ENCODE measurements around the gene FRMD4B.
"Not testable (repeated sequence)": the region's sequence is repeated elsewhere in the genome, so short reads cannot be mapped to it uniquely, and the experiment has no call there.

Gene FRMD4B

DNA sequence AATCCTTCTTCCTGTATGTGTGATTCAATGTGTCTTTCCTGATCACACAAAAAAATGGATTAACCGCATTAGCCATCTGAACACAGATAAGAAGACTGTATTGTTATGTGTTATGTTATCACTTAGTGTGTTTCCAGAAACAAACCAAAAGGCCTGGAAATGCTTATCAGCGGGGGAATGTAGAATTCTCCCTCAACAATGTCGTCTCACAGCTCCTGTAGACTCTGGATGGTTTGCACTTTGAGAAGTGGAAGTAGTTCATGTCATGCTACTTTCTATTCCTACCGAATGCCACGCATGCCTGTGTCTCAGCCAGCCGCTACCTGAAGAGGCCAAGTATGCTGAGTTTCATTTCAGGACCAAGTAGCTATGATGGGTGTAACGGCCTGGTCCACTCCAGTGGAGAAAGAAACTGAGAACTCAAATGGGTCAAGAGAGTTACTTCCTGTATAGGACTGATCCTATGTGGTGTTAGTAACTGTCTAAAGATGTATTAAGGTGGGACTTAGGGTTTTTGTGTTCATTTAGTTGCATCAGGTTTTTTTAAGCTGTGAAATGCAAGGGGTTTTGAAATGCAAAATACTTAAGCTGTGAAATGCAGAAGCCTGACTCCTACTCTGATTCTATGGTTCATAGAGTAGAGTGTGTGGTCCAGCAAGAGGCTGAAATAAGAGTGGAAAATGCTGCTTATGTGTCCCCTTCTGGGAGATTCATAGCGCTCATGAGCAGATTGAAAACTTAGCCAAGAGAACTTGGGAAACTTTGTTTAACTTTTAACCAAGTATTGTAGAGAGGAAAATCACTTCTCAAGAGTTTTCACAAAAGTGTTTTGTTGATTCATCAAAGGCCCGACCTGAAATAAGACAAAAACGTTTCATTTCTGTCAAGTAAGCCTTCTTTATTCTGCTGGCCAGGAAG is 145.0 kb downstream of the FRMD4B start:
- no peak for DNase-seq

DNA sequence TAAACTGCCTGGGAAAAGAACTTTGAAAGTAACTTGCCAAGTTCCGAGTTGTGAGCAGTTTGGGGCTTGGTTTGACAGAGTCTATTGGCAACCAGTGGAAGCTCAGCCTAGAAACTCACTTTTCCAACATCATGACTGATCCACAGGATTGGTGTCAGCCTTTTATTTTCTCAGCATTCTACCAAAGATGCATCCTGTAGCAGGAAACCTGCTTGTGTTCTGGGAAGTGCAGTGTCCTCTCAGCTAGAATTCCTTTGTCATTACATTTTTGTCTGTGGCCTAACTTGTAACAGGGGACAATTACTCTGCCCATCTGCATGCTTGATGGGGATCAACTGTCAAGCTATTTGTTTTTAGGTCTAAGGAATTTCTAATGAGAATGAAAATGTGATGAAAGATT is 146.8 kb downstream of the FRMD4B start:
- no peak for DNase-seq

DNA sequence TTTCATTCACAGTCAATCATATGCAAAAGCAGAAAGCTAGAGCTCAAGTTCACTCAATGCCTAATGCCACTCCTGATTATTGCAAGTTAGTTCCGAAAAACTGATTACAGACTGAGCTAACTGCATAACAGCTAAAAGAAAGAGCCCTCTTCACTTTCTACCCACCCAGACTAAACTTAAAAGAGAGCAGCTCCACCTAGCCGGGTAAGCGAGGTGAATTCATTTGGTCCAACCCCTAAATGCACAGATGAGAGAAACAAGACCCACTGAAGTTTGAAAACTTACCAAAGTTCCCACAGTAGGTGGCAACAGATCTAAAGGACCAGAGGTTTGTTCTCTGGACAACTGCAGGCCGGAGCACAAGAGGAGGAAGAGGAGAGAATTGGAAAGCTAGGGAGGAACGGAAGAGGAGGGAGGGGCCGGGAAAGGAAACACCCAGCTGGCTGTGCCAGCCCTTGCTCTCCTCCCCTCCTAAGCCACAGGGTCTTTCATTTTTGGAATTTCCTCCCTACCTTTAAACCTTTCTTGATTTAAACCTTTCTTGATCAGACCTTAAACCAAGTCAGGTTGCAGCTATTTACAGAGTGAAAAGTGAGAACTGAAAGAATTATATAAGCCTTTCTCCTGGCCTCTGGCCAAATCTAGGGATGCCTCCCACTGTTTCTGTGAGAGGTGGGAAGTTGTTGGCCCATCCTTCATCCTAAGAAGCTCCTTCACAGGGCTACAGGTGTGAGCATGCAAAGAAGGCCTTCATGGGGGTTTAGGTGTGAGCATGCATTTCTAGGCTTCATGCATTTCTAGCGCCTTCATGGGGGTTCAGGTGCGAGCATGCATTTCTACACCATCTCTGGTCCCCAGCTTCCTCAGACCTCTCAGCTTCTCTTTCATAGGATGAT is 148.8 kb downstream of the FRMD4B start:
- no peak for DNase-seq

DNA sequence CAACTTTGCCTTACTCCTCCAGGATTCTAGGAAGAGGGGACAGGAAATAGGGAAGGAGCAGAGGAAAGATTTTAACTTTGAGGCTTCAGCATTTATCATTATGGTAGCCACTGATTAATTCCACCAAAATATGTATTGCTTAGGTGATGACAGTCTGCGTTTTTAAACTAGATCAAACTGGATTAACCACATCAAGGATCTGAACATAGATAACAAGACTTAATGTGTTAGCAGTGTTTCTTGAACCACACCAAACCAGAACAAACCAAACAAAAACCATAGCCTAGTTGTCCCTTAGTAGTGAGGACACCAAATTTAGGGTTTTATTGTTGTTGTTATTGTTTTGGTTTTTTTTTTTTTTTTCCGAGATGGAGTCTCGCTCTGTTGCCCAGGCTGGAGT is 150.0 kb downstream of the FRMD4B start:
- no peak for DNase-seq

DNA sequence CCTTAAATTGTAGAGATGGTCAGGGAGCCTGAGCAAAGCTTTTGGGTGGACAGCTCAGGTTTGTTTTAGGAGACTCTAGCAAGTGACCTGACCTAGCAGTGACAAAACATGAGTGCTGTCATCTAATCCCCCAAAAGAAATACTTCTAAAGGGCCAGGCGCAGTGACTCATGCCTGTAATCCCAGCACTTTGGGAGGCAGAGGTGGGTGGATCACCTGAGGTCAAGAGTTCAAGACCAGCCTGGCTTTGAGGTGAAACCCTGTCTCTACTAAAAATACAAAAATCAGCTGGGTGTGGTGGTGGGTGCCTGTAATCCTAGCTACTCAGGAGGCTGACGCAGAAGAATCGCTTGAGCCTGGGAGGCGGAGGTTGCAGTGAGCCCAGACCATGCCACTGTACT is 150.7 kb downstream of the FRMD4B start:
- DNase-seq = not testable (repeated sequence)

DNA sequence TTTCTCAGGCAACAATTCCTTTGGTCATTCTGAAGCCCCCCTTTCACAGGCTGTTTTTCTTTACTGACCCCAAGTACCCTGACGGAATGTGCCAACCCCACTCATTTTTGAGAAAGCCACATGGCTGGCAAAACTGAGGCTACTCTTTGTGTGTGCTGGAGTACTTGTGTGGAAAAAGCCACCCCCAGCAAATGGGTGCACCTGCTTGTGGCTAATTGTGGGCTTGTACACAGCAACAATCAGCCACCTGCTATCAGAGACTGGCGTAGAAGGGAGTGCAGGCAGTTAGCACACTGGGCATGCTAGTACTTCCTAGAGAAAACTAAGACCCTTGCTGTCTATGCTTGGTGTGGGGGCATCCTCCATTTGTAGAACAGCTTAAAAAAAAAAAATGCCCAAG is 153.4 kb downstream of the FRMD4B start:
- DNase-seq = no peak

DNA sequence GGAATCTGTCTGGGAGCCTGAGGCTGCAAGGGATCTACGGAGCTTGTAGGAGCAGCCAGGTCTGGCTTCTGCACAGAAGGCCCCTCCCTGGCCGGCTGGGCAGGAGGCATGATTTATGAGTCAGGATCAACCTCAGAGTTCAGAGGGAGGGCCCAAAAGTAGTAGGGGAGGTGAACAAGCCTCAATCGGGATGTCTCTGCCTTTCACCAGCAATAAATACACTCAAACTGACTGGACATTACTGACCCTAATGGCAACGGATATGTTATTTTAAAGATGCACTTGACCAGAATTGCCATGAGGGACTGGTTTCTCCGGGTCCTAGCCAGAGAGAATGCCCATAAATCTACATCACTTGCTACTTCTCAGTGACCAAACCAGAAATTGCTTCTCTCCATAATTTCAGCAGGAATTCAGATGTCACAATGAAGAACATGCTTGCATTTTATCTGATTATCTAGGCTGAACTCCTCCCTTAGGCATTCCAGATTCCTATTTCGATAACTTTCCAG is 153.9 kb downstream of the FRMD4B start:
- DNase-seq = no peak

DNA sequence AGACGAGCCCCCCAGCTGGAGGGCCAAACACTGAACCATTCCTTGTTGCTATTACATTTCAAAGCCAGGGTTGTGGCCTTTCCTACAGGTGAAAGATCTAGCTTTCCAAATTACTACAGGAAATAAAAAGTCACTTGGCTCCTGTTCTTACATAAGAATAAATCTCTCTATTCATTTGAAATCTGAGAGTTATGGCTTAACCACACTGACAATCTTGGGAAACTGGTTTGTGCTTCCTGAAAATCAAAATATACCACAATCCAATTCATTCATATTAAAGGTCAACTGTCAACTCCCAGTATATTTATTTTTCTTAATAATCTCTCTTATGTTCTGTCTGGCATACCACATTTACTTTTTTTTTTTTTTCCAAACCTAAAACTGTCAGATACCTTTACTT is 159.8 kb downstream of the FRMD4B start:
- DNase-seq = no peak

DNA sequence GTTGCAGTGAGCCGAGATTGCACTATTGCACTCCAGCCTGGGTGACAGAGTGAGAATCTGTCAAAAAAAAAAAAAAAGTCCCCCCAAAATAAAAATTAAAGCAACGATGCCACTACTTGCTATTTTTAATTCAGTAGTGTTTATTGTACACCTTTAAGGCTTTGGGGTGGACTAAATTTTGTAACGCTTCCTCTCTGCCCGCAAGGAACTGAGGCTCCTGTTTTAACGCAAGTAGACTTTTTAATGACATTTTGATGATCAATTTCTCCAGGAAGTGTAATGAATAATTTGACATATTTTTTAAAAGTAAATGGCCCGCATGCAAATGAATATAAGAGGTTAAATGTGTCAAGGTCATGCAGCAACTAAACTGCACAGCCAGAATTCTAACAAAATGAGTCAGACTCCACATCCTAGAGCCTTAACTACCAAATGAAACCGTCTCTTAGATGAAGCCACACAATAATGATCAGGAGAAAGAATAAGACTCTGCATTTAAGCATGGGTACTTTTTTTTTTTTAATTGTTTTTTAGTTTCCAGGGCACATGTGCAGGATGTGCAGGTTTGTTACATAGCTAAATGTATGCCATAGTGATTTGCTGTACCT is 166.7 kb downstream of the FRMD4B start:
- DNase-seq = no peak

DNA sequence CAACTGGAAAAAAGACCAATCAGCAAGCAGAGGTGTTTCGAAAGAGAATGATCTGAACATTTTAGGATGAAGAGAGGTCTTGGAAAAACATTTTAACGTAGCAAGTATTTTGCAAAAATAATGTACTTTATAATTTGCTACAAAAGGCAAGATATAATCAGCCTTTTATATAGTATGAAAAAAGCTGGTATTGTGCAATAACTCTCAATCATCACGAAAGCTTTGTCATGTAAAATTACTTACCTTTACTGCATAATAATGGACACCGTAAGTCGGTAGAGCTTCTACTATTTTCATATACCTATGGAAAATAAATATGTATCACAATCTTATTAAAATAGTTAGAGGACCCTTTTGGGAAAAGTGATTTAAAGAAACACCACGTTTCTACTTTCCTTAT is 167.8 kb downstream of the FRMD4B start:
- DNase-seq = no peak

DNA sequence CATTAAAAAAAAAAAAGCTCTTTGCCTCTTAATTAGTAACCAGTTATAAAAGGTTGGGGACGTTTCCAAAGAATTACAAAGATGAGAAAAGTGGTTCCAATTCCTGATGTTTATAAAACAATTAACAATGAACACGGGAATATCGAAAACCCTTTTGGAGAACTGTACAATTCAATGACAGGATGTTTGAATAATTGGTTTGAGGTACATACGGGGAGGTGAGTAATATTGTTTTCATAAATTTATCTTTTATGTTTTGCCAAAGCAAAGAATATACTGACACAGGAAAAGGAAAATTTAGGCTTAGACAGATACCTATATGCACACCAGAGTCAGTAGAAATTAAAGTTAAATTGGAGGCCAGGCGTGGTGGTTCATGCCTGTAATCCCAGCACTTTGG is 168.9 kb downstream of the FRMD4B start:
- no peak for DNase-seq

DNA sequence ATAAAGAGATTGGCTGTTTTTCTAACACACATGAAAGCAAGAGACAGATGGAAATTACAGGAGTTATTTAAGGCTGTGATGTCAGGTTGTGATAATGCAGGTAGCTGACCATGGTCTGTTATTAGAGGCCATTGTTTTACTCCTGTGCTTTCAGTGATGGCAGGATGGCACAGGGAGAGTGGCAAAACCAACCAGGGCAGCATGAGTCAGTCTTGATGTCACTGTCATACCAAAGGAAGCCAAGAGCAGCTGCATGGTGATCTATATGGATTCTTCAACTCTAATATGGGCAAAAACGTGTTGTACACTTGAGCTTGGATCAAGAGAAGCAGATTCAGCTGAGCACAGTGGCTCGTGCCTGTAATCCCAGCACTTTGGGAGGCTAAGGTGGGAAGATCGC is 171.6 kb downstream of the FRMD4B start:
- no peak for DNase-seq

DNA sequence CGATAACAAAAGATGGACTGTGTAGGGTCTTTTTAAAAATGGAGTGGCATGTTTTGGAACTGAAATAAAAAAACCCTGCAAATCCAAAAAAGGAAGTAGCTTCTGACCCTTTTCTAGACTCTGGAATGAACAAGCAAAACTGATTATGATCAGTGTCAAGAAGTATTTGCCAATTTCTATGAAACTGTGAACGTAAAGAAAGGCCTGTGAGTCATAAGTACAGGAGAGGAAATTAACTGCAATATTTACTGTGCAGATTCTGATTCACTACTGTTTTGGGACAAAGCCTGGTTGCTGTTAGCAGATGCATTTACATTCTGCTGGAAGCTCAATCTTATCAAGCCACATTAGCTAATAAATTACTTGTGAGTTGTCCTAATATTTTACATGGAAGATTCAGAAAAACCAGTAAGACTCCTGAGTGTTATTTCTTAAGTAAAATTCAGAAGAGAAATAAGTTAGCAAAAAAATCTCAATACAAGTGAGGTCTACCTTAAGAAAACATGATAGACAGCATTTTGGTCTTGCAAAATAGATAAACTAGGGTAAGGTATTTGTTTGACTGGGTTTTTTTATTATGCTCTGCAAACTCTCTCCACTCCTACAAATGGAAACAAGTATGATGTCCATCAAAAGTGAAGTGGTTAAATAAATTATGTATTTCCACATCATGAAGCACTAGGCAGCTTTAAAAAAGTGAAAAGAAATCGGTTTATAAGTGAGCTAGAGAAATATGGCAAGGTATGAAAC is 173.3 kb downstream of the FRMD4B start:
- no peak for DNase-seq

DNA sequence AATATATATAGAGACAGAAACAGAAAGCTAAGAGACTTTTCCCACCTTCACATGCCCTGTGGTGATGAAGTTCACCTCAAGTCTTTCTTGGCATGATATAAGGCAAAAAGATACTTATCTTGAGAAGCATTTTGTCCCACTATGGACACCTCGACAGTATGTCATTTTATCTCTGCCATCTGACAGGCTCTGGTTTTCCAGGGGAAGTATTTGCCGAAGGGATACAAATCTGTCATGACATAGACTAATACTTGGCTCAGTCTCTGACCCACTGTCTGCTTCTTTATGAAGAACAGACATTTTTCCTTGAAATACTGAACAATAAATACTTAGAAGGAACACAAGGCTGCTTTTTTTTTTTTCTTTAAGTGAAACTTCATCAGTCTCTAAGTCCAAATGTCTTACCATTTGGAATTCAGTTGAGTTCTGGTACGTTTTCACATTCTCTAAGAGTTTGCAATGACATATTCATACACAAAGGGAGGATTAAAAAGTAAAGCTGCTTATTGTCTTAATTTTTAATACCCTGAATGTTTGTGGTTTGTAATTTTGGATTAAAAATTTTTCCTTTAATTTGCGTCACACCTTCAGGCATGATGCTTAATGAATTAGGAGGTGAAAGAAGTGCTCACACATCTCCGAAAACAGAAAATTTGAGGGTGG is 175.7 kb downstream of the FRMD4B start:
- no peak for DNase-seq

DNA sequence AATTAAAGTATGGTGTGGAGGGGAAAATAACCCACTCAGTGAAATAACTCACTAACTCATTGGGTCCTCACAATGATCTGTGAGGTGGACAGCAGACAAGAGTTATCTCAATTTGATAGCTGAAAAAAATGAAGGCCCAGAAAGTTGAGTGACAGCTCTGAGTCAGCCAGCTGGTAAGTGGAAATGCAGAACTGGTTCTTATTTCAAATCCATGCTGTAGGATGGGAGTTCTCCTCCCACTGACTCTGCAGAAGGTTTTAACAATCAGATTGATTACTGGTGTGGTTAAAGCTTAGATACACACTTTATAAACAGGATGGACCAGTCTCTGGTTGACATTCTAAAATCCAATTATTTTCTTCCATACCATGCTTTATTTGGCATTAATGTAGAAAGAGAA is 176.5 kb downstream of the FRMD4B start:
- no peak for DNase-seq

DNA sequence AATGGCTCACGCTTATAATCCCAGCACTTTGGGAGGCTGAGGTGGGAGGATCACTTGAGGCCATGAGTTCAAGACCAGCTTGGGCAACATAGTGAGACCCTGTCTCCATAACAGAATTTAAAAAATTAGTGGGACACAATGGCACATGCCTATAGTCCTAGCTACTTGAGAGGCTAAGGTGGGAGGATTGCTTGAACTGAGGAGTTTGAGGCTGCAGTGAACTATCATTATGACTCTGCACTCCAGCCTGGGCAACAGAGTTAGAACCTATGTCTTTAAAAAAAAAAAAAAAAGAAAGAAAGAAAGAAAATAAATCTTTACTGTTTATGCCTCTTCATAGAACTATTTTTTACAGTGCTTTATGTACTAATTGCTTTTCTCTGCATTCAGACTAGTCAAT is 178.9 kb downstream of the FRMD4B start:
- DNase-seq = no peak

DNA sequence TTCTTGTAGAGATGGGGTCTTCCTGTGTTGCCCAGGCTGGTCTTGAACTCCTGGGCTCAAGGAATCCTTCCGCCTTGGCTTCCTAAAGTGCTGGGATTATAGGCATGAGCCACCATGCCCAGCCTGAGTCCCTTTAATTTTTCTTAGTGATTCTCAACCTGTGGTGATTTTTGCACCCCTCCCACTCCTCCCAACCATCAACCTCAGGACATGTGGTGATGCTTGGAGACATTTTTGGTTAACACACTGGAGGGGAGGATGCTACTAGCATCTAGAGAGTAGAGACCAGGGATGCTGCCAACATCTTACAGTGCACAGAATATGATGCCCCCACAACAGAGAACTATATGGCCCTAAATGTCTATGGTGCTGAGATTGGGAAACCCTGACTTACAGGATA is 180.5 kb downstream of the FRMD4B start:
- DNase-seq = no peak

DNA sequence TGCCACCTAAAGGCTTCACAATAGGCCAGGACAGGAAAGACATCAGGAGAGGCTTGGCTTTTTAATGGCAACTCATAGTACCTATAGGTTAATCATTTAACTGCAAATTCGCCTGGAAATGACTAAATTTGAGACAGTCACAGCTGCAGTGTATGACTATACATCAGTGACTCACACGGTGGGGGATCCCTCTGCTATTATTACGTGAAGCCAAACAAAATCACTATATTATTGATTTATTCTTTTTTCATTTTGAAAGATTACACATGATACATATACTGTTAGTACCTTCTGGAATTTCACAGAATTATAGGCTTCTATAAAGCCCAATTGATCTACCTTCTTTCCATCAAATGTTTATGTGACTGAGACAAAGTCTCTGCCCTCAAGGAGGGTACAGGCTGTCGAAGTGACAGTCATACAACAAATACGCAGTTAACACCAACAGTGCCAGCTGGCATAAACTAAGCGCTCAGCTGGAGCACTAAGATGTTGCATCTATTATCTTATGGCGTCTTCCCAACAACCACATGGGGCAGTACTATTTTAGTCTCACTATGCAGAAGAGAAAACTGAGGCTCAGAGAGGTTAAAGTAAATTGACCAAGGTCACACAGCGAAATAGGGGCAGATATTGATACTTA is 181.5 kb downstream of the FRMD4B start:
- no peak for DNase-seq

DNA sequence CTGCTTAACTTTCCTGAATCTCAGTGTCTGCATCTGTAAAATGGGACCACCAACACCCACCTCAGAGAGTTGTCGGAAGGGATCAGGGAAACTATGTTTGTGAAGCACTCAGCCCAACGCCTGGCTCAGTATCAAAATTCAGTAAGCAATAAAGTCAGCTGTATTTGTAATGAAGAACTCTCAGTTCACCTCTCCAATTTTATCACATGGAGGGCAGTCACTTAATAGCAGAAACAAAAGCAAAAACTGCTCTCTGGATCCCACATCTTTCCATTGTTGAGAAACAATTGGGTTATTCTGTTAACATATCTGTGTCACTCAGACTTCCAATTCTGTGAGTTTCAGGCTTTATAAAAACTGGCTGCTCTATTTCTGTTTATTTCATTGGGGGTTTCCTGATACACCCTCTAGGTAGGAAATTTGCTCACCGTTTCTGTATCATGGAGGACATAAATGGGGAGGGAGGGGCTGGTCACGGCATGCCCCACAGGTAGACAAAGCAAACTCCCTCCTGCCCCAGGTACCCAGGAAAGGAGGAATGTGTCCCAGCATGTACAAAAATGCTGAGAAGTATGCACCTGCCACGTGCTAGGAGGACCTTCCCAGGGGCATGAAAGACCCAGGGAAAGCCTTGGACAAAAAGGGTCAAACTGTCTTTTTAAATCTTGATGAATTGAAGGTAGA is 182.1 kb downstream of the FRMD4B start:
- no peak for DNase-seq

DNA sequence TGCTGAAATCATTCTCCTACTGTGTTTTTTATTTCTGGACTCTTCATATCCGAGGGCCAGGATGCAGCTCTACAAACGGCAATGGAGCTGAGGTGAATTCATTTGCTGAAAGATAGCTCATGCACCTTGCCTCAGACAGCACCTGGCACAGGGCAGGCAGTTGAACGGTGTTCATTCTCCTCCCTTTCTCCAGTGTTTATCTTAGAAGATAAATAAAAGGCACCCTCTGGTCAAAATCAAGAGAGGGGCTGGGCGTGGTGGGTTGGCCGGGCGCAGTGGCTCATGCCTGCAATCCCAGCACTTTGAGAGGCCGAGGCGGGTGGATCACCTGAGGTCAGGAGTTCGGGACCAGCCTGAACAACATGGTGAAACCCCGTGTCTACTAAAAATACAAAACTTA is 184.2 kb downstream of the FRMD4B start:
- DNase-seq = no peak
